ENCODE measurements around the gene ARHGAP32.
"Not testable (repeated sequence)": the region's sequence is repeated elsewhere in the genome, so short reads cannot be mapped to it uniquely, and the experiment has no call there.

The ARHGAP32 gene

GRCh38 chr11:129163714-129164164 lies 28.4 kb downstream of the ARHGAP32 start:
- Histone ChIP-seq H3K9me3 (ENCODE audit: severe bottlenecking) (no peaks in the 10 kb centered on the region), H3K27me3 (ENCODE audit: insufficient read depth, low read depth, severe bottlenecking) (no peaks in the 10 kb centered on the region), H3K4me3 (ENCODE audit: low read depth, low read length) (no peak overlapping the region), H3K36me3 (no peaks in the 10 kb centered on the region), H3K27ac (no peak overlapping the region)
- DNase-seq: no peak
- TF ChIP-seq, protein P1, sequence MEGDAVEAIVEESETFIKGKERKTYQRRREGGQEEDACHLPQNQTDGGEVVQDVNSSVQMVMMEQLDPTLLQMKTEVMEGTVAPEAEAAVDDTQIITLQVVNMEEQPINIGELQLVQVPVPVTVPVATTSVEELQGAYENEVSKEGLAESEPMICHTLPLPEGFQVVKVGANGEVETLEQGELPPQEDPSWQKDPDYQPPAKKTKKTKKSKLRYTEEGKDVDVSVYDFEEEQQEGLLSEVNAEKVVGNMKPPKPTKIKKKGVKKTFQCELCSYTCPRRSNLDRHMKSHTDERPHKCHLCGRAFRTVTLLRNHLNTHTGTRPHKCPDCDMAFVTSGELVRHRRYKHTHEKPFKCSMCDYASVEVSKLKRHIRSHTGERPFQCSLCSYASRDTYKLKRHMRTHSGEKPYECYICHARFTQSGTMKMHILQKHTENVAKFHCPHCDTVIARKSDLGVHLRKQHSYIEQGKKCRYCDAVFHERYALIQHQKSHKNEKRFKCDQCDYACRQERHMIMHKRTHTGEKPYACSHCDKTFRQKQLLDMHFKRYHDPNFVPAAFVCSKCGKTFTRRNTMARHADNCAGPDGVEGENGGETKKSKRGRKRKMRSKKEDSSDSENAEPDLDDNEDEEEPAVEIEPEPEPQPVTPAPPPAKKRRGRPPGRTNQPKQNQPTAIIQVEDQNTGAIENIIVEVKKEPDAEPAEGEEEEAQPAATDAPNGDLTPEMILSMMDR (IDR thresholded peaks at IDR 0.05; ENCODE audit: low read depth, low read length): no peak

DNA sequence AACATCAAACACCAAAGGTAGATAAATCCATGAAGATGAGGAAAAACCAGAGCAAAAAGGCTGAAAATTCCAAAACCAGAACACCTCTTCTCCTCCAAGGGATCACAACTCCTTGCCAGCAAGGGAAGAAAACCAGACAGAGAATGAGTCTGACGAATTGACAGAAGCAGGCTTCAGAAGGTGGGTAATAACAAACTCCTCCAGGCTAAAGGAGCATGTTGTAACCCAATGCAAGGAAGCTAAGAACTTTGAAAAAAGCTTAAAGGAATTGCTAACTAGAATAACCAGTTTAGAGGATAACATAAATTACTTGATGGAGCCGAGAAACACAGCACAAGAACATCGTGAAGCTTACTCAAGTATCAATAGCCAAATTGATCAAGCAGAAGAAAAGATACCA lies 35.0 kb downstream of the ARHGAP32 start:
- H3K27ac ChIP-seq; H3K36me3 ChIP-seq; DNase-seq; H3K4me3 ChIP-seq (ENCODE audit: low read depth, low read length); H3K9me3 ChIP-seq (ENCODE audit: severe bottlenecking); H3K27me3 ChIP-seq (ENCODE audit: insufficient read depth, low read depth, severe bottlenecking): not testable (repeated sequence)

DNA sequence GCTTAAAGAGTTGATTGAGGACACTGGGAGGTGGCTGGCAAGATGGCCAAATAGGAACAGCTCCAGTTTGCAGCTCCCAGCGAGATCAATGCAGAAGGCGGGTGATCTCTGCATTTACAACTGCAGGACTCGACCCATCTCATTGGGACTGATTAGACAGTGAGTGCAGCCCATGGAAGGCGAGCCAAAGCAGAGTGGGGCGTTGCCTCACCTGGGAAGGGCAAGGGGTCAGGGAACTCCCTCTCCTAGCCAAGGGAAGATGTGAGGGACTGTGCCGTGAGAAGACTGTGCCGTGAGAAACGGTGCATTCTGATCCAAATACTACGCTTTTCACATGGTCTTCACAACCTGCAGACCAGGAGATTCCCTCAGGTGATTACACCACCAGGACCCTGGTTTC lies 36.4 kb downstream of the ARHGAP32 start:
- H3K27ac ChIP-seq: no peak overlapping the region
- DNase-seq: no peak
- no peaks in the 10 kb centered on the region for H3K36me3 ChIP-seq
- no peaks in the 10 kb centered on the region for H3K9me3 ChIP-seq (ENCODE audit: severe bottlenecking)
- H3K27me3 ChIP-seq (ENCODE audit: insufficient read depth, low read depth, severe bottlenecking): no peaks in the 10 kb centered on the region
- no peak overlapping the region for H3K4me3 ChIP-seq (ENCODE audit: low read depth, low read length)
- TF ChIP-seq, protein P1 (IDR thresholded peaks at IDR 0.05; ENCODE audit: low read depth, low read length): no peak

DNA sequence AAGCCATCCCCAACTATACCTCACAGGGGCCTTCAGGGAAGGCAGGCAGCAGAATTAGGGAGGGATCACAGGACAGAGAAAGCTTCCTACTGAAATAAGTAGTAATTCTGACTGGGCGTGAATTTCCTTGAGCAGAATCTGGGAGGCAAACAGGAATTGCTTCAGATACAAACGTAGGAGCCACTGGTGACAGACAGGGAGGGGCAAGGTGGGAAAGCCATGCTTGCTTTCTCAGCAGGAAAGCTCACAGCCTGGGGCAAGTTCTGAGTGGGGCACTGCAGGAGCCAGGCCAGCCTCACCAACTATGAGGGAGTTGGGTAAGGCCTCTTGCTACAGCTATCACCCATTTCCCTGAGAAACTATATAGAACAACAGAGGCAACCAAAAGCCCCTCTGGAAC lies 43.6 kb downstream of the ARHGAP32 start:
- H3K36me3 ChIP-seq: no peaks in the 10 kb centered on the region
- DNase-seq: no peak

GRCh38 chr11:129146191-129146590 lies 45.9 kb downstream of the ARHGAP32 start:
- Histone ChIP-seq H3K9me3 (ENCODE audit: severe bottlenecking) (no peaks in the 10 kb centered on the region), H3K36me3 (no peaks in the 10 kb centered on the region), H3K4me3 (ENCODE audit: low read depth, low read length) (no peak overlapping the region), H3K27me3 (ENCODE audit: insufficient read depth, low read depth, severe bottlenecking) (no peaks in the 10 kb centered on the region), H3K27ac (no peak overlapping the region)
- DNase-seq: no peak
- TF ChIP-seq, protein P1 (IDR thresholded peaks at IDR 0.05; ENCODE audit: low read depth, low read length): no peak

More for the DNA sequence above, 43.6 kb downstream of the ARHGAP32 start:
- H3K9me3 ChIP-seq (ENCODE audit: severe bottlenecking): no peaks in the 10 kb centered on the region
- H3K4me3 ChIP-seq (ENCODE audit: low read depth, low read length): no peak overlapping the region
- no peaks in the 10 kb centered on the region for H3K27me3 ChIP-seq (ENCODE audit: insufficient read depth, low read depth, severe bottlenecking)
- TF ChIP-seq, protein P1 (IDR thresholded peaks at IDR 0.05; ENCODE audit: low read depth, low read length): no peak
- no peak overlapping the region for H3K27ac ChIP-seq

GRCh38 chr11:129145276-129145675 lies 46.8 kb downstream of the ARHGAP32 start:
- no peak for DNase-seq
- Histone ChIP-seq H3K9me3 (ENCODE audit: severe bottlenecking) (no peaks in the 10 kb centered on the region), H3K27ac (no peak overlapping the region), H3K27me3 (ENCODE audit: insufficient read depth, low read depth, severe bottlenecking) (no peaks in the 10 kb centered on the region), H3K4me3 (ENCODE audit: low read depth, low read length) (no peak overlapping the region), H3K36me3 (no peaks in the 10 kb centered on the region)
- TF ChIP-seq, protein P1 (IDR thresholded peaks at IDR 0.05; ENCODE audit: low read depth, low read length): no peak

Data from WERI-Rb-1 (cell line).